VCaP (cell line): Measurements from ENCODE around the gene YKT6.

ENCODE experiments used
- H3K27ac ChIP-seq: fragments of 450-650 bp; 2 replicates; pipeline ENCODE4 v1.5.1; 2017
- TF ChIP-seq, protein P1 (sequence below): fragments of 450-650 bp; conservative IDR thresholded peaks from 2 replicates; pipeline ENCODE4 v1.5.1; 2017; ENCODE audit warnings: mild to moderate bottlenecking, moderate library complexity

The YKT6 gene

DNA sequence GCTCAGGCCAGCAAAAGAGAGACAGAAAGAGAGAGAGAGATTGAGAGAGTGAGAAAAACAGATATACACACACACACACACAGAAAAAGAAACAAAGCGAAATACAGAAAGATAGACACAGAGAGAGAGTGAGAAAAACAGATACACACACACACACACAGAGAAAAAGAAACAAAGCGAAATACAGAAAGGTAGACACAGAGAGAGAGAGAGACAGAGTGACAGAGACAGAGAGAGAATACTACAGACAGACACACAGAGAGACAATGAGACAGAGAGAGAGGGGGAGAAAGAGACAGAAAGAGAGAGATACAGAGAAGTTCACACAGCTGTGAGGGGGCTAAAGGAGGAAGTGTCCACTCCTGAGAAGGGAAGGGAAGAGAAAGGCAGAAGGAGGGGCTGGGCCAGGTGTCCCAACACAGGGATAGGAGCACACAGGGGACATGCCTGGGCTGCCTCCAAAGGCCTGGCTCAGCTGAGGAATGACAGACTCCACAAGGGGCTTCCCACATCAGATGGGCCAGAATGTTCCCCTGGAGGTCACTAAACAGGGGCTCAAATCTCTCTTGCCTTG, 15.8 kb upstream of the YKT6 start:
- TF ChIP-seq, protein P1, sequence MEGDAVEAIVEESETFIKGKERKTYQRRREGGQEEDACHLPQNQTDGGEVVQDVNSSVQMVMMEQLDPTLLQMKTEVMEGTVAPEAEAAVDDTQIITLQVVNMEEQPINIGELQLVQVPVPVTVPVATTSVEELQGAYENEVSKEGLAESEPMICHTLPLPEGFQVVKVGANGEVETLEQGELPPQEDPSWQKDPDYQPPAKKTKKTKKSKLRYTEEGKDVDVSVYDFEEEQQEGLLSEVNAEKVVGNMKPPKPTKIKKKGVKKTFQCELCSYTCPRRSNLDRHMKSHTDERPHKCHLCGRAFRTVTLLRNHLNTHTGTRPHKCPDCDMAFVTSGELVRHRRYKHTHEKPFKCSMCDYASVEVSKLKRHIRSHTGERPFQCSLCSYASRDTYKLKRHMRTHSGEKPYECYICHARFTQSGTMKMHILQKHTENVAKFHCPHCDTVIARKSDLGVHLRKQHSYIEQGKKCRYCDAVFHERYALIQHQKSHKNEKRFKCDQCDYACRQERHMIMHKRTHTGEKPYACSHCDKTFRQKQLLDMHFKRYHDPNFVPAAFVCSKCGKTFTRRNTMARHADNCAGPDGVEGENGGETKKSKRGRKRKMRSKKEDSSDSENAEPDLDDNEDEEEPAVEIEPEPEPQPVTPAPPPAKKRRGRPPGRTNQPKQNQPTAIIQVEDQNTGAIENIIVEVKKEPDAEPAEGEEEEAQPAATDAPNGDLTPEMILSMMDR, result no peak
- H3K27ac ChIP-seq, result no peak overlapping the region

DNA sequence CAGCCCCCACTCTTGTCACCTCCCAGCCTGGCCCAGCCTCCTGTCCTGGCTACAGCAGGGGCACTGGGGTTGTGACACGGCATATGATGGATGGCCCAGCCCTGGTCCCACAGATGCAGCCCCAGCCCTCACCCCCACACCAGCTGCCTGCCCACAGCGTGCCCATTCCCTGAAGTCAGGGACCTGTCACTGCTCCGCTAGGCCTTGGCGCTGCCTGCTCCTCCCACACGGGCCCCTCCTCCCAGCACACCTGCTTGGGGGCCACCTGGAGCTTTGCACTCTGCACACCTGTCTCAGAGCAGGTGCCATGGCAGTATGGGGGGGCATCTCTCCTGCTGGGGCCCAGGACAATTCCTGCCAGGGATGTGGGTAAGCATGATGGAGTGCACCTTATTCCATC, 15.0 kb upstream of the YKT6 start:
- TF ChIP-seq, protein P1, result no peak
- H3K27ac ChIP-seq, result no peak overlapping the region

DNA sequence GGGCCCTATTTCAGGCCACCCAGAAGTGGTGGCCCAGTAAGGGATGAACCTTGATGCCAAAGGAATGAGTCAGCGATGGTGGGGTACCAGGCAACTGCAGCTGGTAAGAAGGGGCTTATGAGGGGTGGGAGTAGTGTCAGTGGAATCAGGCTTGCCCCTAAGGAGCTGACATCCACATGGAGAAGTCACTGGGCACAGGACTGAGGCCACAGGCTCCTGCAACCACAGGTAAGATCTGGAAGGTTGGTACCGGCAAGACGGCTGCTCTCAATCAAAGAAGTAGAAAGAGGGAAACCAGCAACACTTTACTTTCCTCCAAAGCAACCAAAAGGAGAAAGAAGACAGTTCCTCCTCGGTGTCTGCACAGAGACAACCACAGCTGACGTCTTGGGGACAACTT, 14.0 kb upstream of the YKT6 start:
- H3K27ac ChIP-seq, result no peak overlapping the region
- TF ChIP-seq, protein P1, result no peak

DNA sequence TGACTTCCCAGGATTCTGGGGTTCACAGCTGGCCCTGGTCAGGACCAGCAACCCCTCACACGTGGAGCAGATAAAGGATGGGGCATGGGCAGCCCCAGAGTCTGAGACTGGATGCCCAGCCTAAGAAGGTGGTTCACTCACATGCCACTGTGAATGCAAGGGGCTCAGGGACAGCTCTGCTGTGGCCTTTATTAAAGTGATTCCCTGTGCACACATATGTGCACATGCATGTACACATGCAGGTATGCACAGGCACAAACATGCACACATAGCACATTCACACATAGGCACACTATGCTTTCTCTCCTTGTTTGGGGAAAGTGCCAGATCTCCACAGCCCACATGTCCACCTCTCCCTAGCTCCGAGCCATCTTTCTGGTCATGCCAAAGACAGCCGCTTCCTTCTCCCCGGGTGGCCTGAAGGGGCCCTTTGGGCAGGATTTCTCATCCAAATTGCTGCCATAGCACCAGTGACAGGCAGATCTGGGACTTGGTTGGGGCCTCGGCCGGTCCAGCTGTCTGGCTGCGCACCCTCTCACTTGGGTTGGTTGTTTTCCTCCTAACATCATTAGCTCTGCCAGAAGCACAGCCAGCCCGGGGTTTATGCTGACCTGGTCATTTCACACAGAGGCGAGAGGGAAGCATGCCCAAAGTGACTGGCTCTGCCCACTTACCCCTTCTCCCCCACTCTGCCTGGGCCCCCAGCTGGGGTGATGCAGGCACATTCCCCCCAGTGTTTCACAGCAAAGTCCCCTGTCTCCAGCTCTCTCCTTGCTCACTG, 13.0 kb upstream of the YKT6 start:
- TF ChIP-seq, protein P1, result no peak

DNA sequence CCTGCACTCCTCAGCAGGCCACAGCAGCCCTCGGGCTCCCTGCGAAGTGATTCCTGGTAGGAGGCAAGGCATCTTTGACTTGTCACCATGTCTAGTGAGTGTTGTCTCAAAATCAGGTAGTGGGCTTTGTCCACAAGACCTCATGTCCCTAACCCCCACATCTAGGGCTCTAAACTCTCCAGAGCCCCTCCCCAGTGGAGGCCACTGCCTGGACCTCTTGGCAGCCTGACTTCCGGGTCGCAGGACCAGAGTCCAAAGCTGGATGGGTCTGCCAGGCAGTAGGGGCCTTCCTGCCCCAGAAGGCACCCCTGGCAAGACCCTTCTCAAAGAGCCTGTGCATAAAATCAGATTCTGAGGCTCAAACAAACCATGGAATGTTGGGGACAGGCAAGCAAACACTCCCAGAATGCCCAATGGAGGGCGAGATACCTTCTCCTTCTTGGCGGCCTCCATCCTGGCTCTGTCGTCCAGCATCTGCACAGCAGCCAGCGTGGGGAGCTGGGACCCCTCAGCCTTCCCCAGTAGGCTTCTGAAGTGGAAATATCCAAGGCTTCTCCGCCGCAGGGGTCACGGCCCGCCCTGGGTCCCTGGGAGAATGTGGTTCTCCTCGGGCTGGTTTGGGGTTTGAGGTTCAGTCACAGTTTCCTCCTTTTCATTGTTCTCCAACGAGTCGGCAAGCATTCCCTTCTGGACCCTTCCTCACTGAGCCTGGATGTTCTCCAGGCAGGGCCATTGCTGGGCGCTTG, 12.1 kb upstream of the YKT6 start:
- no peak overlapping the region for H3K27ac ChIP-seq
- TF ChIP-seq, protein P1, result no peak

More for the DNA sequence above, 13.0 kb upstream of the YKT6 start:
- H3K27ac ChIP-seq, result no peak overlapping the region

DNA sequence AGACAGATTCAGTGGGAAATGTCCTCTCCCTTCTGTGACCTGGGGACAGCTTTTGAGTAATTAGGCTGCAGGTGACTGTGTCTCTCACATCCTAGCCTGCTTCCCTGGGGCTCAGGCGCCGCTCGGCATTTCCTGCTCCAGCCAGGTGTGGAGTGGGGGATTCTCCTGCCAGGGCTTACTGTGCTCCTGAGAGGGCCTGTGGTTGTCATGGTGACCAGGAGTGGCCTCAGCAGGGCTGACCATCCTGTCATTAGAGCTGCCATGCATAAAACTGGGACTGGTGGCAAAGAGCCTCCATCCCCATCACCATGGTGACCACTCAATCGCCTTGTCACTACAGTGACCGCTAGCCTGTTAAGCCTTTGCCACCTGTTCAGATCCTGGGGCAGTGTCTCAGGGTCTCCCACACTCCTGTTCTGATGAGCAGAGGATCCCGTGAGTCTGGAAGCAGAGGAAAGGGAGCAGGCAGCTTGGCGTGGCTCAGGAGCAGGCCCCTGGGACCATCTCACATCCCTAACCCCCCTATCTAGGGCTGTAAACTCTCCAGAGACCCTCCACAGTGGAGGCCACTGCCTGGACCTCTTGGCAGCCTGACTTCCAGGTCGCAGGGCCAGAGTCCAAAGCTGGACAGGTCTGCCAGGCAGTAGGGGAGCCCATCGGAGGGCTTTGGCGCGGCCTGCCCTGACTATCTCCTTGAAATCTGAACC, 11.3 kb upstream of the YKT6 start, which contains the start of gene GCK:
Gene GCK, minus strand, starts transcription at position 154 of the 707 bp plus-strand sequence. CDS start 486 bp downstream, outside the sequence.
- H3K27ac ChIP-seq, result no peak within 1 kb of the TSS
- TF ChIP-seq, protein P1, result no peak
